Smooth muscle cell (in vitro differentiated cells): ENCODE data around the gene ZBTB8A. TPM values are rescaled to one million over a fixed set of nuclear protein-coding genes. Genes with fewer than 3 reads are reported as not detected.

Experiments
- DNase-seq: peaks from one replicate; lab custom pipeline; 2025; ENCODE audit not compliant: unreplicated experiment; lab: John Stamatoyannopoulos, UW
- H2AFZ ChIP-seq: fragments of 200-600 bp; sonication (generic); 2 replicates; pipeline ENCODE4 v1.6.0; 2016; ENCODE audit warnings: antibody characterized with exemption, low read depth, mild to moderate bottlenecking
- H3F3A ChIP-seq: fragments of 200-600 bp; sonication (generic); 2 replicates; pipeline ENCODE4 v1.6.0; 2017; ENCODE audit warnings: antibody characterized with exemption, low read depth
- H3K27ac ChIP-seq: fragments of 200-600 bp; sonication (generic); 2 replicates; pipeline ENCODE4 v1.5.1; 2016; ENCODE audit warnings: low read depth, mild to moderate bottlenecking
- H3K27me3 ChIP-seq: fragments of 200-600 bp; sonication (generic); 2 replicates; pipeline ENCODE4 v1.6.1; 2016; ENCODE audit warnings: low read depth, mild to moderate bottlenecking
- H3K36me3 ChIP-seq: fragments of 200-600 bp; sonication (generic); 2 replicates; pipeline ENCODE4 v1.5.1; 2016; ENCODE audit warnings: low read depth
- H3K4me1 ChIP-seq: fragments of 200-600 bp; sonication (generic); 2 replicates; pipeline ENCODE4 v1.5.1; 2016; ENCODE audit warnings: low read depth
- H3K4me2 ChIP-seq: fragments of 200-600 bp; sonication (generic); 2 replicates; pipeline ENCODE4 v1.6.0; 2016; ENCODE audit warnings: mild to moderate bottlenecking
- H3K4me3 ChIP-seq: fragments of 200-600 bp; sonication (generic); 2 replicates; pipeline ENCODE4 v1.5.1; 2016; ENCODE audit warnings: mild to moderate bottlenecking
- H3K79me2 ChIP-seq: fragments of 200-600 bp; sonication (generic); 2 replicates; pipeline ENCODE4 v1.6.0; 2016; ENCODE audit warnings: low read depth, mild to moderate bottlenecking
- H3K9ac ChIP-seq: fragments of 200-600 bp; sonication (generic); 2 replicates; pipeline ENCODE4 v1.6.0; 2016; ENCODE audit warnings: low read depth
- H3K9me3 ChIP-seq: fragments of 200-600 bp; sonication (generic); replicated peaks from 2 replicates; pipeline ENCODE4 v1.5.1; 2016; ENCODE audit warnings: low read depth
- H4K20me1 ChIP-seq: fragments of 200-600 bp; sonication (generic); 2 replicates; pipeline ENCODE4 v1.6.0; 2016; ENCODE audit warnings: low read depth
- CTCF ChIP-seq: fragments of 200-600 bp; sonication (generic); IDR thresholded peaks from 2 replicates; pipeline ENCODE4 v1.5.1; 2017; ENCODE audit warnings: borderline replicate concordance, mild to moderate bottlenecking, antibody characterized with exemption; ENCODE audit not compliant: insufficient read depth, poor library complexity, severe bottlenecking
- WGBS: methylation state at CpG from one replicate; pipeline ENCODE4 v1.1.7; 2016; ENCODE audit warnings: low lambda C conversion rate; 5-methylcytosine and 5-hydroxymethylcytosine counted together
- polyA plus RNA-seq: library from polyadenylated mRNA; unstranded; fragments of >200 nt; fragmentation: Nextera tagmentation; extraction: Ambion mirVana; gene quantifications from 2 replicates; pipeline ENCODE4 v1.2.1, GENCODE V29; 2016
- total RNA-seq: library from RNA; depleted of rRNA; stranded (reverse); fragments of >200 nt; gene quantifications from 2 replicates; pipeline ENCODE4 v1.2.3, GENCODE V29; 2014

ZBTB8A gene
- total and polyA plus RNA-seq, 2 experiments from 2014 or later, result 4.2 to 8.8 TPM

- Histone ChIP-seq H3K9ac (no peak overlapping the region), H3F3A (peaks cover 4% of the 10 kb centered on the region), H3K9me3 (no peaks in the 10 kb centered on the region), H3K4me3 (peak overlapping the region; percentile 47), H3K27me3 (no peaks in the 10 kb centered on the region), H3K36me3 (no peaks in the 10 kb centered on the region), H4K20me1 (peaks cover 14% of the 10 kb centered on the region), H3K27ac (no peak overlapping the region), H3K79me2 (no peaks in the 10 kb centered on the region), H2AFZ (no peak overlapping the region), H3K4me1 (no peaks in the 10 kb centered on the region), H3K4me2 (peak overlapping the region; percentile 83)
- WGBS, result 23% methylated on average over 12 of the region's 12 CpGs
- no peak for TF ChIP-seq CTCF
- no peak for DNase-seq
Measured at GRCh38 chr1:32611859-32612188, 72.6 kb downstream of the ZBTB8A start.

DNA sequence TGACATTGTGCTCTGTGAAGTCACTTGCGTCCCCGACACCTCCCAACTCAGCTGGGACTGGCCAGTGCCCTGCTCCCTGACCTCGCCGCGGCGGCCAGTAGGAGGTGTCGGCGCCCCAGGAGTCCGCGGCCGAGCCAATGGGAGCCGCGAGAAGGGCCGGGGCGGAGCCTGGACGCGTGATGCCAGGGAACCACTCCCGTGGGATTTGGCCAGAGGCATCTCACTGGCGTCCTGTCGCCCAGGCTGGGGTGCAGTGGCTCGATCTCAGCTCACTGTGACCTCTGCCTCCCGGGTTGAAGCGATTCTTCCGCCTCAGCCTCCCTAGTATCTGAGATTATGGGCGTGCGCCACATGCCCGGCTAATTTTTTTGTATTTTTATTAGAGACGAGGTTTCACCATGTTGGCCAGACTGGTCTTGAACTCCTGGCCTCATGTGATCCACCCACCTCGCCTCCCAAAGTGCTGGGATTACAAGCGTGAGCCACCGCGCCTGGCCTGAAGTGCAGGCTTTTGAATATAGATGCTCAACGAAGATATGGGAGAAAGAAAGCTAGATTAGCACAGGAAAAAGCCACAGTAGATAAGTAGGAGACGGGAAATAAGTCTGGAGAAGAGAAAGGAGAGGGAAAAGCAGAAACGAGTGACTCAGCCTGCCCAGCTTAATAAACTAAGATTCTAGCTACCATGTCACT, 73.1 kb downstream of the ZBTB8A start:
- Histone ChIP-seq H3K27ac (peak overlapping the region; percentile 4), H3K9me3 (no peaks in the 10 kb centered on the region), H3K79me2 (no peaks in the 10 kb centered on the region), H3K36me3 (no peaks in the 10 kb centered on the region), H3K27me3 (no peaks in the 10 kb centered on the region), H3K4me3 (peak overlapping the region; percentile 47), H3K9ac (no peak overlapping the region), H2AFZ (no peak overlapping the region), H3K4me1 (no peaks in the 10 kb centered on the region), H3F3A (peaks cover 4% of the 10 kb centered on the region), H3K4me2 (peak overlapping the region; percentile 83), H4K20me1 (peaks cover 14% of the 10 kb centered on the region)
- 5% methylated on average over 35 of the region's 35 CpGs for WGBS
- TF ChIP-seq CTCF, result no peak
- peak; percentile 13 for DNase-seq

- Histone ChIP-seq H3K4me3 (no peak overlapping the region), H3K9me3 (no peaks in the 10 kb centered on the region), H3K27me3 (no peaks in the 10 kb centered on the region), H3K79me2 (no peaks in the 10 kb centered on the region), H3K4me2 (no peak overlapping the region), H4K20me1 (peaks cover 14% of the 10 kb centered on the region), H3F3A (peaks cover 4% of the 10 kb centered on the region), H3K27ac (no peak overlapping the region), H2AFZ (no peak overlapping the region), H3K4me1 (no peaks in the 10 kb centered on the region), H3K36me3 (no peaks in the 10 kb centered on the region), H3K9ac (no peak overlapping the region)
- no peak for TF ChIP-seq CTCF
- no peak for DNase-seq
- WGBS, result 91% methylated on average over 5 of the region's 5 CpGs
Measured at GRCh38 chr1:32613472-32613871, 74.2 kb downstream of the ZBTB8A start.

- Histone ChIP-seq H3K27ac (no peak overlapping the region), H3K9ac (no peak overlapping the region), H4K20me1 (peaks cover 9% of the 10 kb centered on the region), H3K27me3 (no peaks in the 10 kb centered on the region), H3K9me3 (no peaks in the 10 kb centered on the region), H3F3A (no peaks in the 10 kb centered on the region), H3K4me3 (no peak overlapping the region), H3K4me2 (no peak overlapping the region), H3K79me2 (no peaks in the 10 kb centered on the region), H3K4me1 (no peaks in the 10 kb centered on the region), H3K36me3 (peaks cover 3% of the 10 kb centered on the region), H2AFZ (no peak overlapping the region)
- no peak for TF ChIP-seq CTCF
- DNase-seq, result no peak
- 98% methylated on average over 5 of the region's 5 CpGs for WGBS
Measured at GRCh38 chr1:32618673-32619221, 79.5 kb downstream of the ZBTB8A start.
